ENCODE data around the gene ACOT7.

- no peak for TF ChIP-seq CTCF (IDR thresholded peaks at IDR 0.05)
- no peak for TF ChIP-seq POLR2A (IDR thresholded peaks at IDR 0.05)
- no peak for TF ChIP-seq EP300 (IDR thresholded peaks at IDR 0.05)
These were observed 154.3 kb downstream of the ACOT7 start for GRCh38 chr1:6239213-6239752.
